ENCODE data around the gene CD300C.

CD300C gene

GRCh38 chr17:74554909-74555308 lies 9.0 kb upstream of the CD300C start:
- H3K4me3 ChIP-seq (ENCODE audit: low read length): no peak overlapping the region
- no peaks in the 10 kb centered on the region for H3K79me2 ChIP-seq (ENCODE audit: low read length)
- TF ChIP-seq EZH2 (optimal IDR thresholded peaks at IDR 0.05; ENCODE audit: low read depth, low read length) (no peak), CTCF (IDR thresholded peaks at IDR 0.05; ENCODE audit: low read length) (no peak), EZH2phosphoT487 (IDR thresholded peaks at IDR 0.05; ENCODE audit: low read length) (no peak)
- H3K4me2 ChIP-seq (ENCODE audit: low read depth, low read length): peak overlapping the region; percentile 33; the same call in 1 of the 2 replicates
- no peak overlapping the region for H2AFZ ChIP-seq (ENCODE audit: low read length)
- no peaks in the 10 kb centered on the region for H4K20me1 ChIP-seq (ENCODE audit: insufficient read depth, low read length)
- peaks cover 86% of the 10 kb centered on the region for H3K27me3 ChIP-seq (replicated peaks; ENCODE audit: insufficient read depth, low read length)
- H3K27ac ChIP-seq (ENCODE audit: low read length): no peak overlapping the region
- H3K9ac ChIP-seq (ENCODE audit: low read length): no peak overlapping the region
- H3K9me3 ChIP-seq (replicated peaks; ENCODE audit: insufficient read depth, low read length): no peaks in the 10 kb centered on the region
- H3F3A ChIP-seq (ENCODE audit: insufficient read depth, low read length): no peaks in the 10 kb centered on the region
- no peak for DNase-seq
- peaks cover 4% of the 10 kb centered on the region for H3K4me1 ChIP-seq (ENCODE audit: low read length)
- no peaks in the 10 kb centered on the region for H3K36me3 ChIP-seq (replicated peaks; ENCODE audit: insufficient read depth, low read length)
- no peaks in the 10 kb centered on the region for H3K9me2 ChIP-seq (replicated peaks; ENCODE audit: insufficient read depth, low read length)

GRCh38 chr17:74552037-74552436 lies 6.1 kb upstream of the CD300C start:
- H3K9ac ChIP-seq (ENCODE audit: low read length): no peak overlapping the region
- H3K9me2 ChIP-seq (replicated peaks; ENCODE audit: insufficient read depth, low read length): no peaks in the 10 kb centered on the region
- H3K9me3 ChIP-seq (replicated peaks; ENCODE audit: insufficient read depth, low read length): no peaks in the 10 kb centered on the region
- no peak overlapping the region for H2AFZ ChIP-seq (ENCODE audit: low read length)
- H3K36me3 ChIP-seq (replicated peaks; ENCODE audit: insufficient read depth, low read length): no peaks in the 10 kb centered on the region
- peaks cover 4% of the 10 kb centered on the region for H3K4me1 ChIP-seq (ENCODE audit: low read length)
- no peak overlapping the region for H3K4me2 ChIP-seq (ENCODE audit: low read depth, low read length)
- no peak overlapping the region for H3K4me3 ChIP-seq (ENCODE audit: low read length)
- H3K27ac ChIP-seq (ENCODE audit: low read length): no peak overlapping the region
- no peaks in the 10 kb centered on the region for H3F3A ChIP-seq (ENCODE audit: insufficient read depth, low read length)
- H3K27me3 ChIP-seq (replicated peaks; ENCODE audit: insufficient read depth, low read length): peaks cover 75% of the 10 kb centered on the region
- H4K20me1 ChIP-seq (ENCODE audit: insufficient read depth, low read length): no peaks in the 10 kb centered on the region
- DNase-seq: no peak
- H3K79me2 ChIP-seq (ENCODE audit: low read length): no peaks in the 10 kb centered on the region
- no peak for TF ChIP-seq EZH2 (optimal IDR thresholded peaks at IDR 0.05; ENCODE audit: low read depth, low read length)
- TF ChIP-seq CTCF (IDR thresholded peaks at IDR 0.05; ENCODE audit: low read length): no peak
- no peak for TF ChIP-seq EZH2phosphoT487 (IDR thresholded peaks at IDR 0.05; ENCODE audit: low read length)

- H4K20me1 ChIP-seq (ENCODE audit: insufficient read depth, low read length): no peaks in the 10 kb centered on the region
- TF ChIP-seq EZH2phosphoT487 (IDR thresholded peaks at IDR 0.05; ENCODE audit: low read length): no peak
- no peak for TF ChIP-seq EZH2 (optimal IDR thresholded peaks at IDR 0.05; ENCODE audit: low read depth, low read length)
- no peak for TF ChIP-seq CTCF (IDR thresholded peaks at IDR 0.05; ENCODE audit: low read length)
Observed at GRCh38 chr17:74550602-74551001, 4.7 kb upstream of the CD300C start.

More at GRCh38 chr17:74550602-74551001, 4.7 kb upstream of the CD300C start:
- Histone ChIP-seq H3K36me3 (replicated peaks; ENCODE audit: insufficient read depth, low read length) (no peaks in the 10 kb centered on the region), H3K9me3 (replicated peaks; ENCODE audit: insufficient read depth, low read length) (no peaks in the 10 kb centered on the region), H3K27ac (ENCODE audit: low read length) (no peak overlapping the region), H3F3A (ENCODE audit: insufficient read depth, low read length) (no peaks in the 10 kb centered on the region), H3K4me1 (ENCODE audit: low read length) (peaks cover 4% of the 10 kb centered on the region), H2AFZ (ENCODE audit: low read length) (no peak overlapping the region), H3K27me3 (replicated peaks; ENCODE audit: insufficient read depth, low read length) (peaks cover 67% of the 10 kb centered on the region), H3K9ac (ENCODE audit: low read length) (no peak overlapping the region), H3K4me3 (ENCODE audit: low read length) (no peak overlapping the region), H3K4me2 (ENCODE audit: low read depth, low read length) (no peak overlapping the region), H3K79me2 (ENCODE audit: low read length) (no peaks in the 10 kb centered on the region), H3K9me2 (replicated peaks; ENCODE audit: insufficient read depth, low read length) (no peaks in the 10 kb centered on the region)
- DNase-seq: no peak

All from MM.1S (cell line).